ENCODE results near the gene DUS1L.

DNA sequence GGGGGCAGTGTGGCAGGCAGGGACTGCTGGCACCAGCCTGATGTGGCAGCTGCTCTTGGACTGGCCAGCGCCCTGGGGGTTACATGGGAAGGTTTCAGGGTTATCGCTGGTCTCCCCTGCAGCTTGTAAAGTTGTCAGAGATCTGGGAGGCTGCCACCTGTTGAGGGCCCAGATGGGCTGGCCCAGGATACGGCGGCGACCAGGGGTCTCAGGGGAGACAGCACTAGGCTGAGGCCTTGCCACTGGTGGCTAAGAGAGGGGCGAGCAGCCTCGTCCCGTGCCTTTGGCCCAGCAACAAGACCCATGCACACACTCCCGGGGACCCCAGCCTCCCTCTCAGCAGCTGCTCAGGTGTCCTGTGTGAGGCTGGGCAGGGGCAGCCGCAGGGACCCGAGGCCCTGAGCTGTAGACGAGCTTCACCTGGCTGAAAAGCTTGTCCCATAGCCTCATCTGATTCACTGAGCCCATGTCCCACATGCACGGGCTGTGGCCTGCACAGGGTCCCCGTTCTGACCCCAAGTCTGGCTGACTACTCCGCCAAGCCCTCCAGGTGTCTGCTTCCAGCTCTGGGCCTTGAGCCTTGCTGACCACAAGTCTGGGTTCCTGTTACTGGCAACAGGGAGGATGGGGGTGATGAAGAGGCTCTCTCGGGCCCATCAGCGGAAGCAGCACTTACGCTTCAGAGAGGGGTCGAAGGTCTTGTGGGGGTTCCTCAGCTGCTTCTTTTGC lies 6.2 kb downstream of the DUS1L start:
- TF ChIP-seq, protein P1, sequence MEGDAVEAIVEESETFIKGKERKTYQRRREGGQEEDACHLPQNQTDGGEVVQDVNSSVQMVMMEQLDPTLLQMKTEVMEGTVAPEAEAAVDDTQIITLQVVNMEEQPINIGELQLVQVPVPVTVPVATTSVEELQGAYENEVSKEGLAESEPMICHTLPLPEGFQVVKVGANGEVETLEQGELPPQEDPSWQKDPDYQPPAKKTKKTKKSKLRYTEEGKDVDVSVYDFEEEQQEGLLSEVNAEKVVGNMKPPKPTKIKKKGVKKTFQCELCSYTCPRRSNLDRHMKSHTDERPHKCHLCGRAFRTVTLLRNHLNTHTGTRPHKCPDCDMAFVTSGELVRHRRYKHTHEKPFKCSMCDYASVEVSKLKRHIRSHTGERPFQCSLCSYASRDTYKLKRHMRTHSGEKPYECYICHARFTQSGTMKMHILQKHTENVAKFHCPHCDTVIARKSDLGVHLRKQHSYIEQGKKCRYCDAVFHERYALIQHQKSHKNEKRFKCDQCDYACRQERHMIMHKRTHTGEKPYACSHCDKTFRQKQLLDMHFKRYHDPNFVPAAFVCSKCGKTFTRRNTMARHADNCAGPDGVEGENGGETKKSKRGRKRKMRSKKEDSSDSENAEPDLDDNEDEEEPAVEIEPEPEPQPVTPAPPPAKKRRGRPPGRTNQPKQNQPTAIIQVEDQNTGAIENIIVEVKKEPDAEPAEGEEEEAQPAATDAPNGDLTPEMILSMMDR (conservative IDR thresholded peaks at IDR 0.05): no peak
- no peak for TF ChIP-seq ZFX (IDR thresholded peaks at IDR 0.05)
